ENCODE data around the gene IL7R. TPM values are rescaled to one million over a fixed set of nuclear protein-coding genes. Genes with fewer than 3 reads are reported as not detected.

The IL7R gene
- total RNA-seq, 1 experiment from 2014 or later = not detected

GRCh38 chr5:35861718-35862117, 5.0 kb downstream of the IL7R start:
- H3K4me1 Mint-ChIP-seq = peaks cover 22 to 34% of the 10 kb centered on the region in 2 experiments
- no peak overlapping the region for H3K27ac ChIP-seq (ENCODE audit: insufficient read length, low read depth, low read length)
- no peak for DNase-seq

More at GRCh38 chr5:35861718-35862117, 5.0 kb downstream of the IL7R start:
- no peaks in the 10 kb centered on the region for H3K79me2 ChIP-seq (ENCODE audit: insufficient read depth, low read length)
- no peaks in the 10 kb centered on the region for H3K36me3 Mint-ChIP-seq (ENCODE audit: insufficient read depth in 1 of 3, low read depth in 3 of 3)
- no peak overlapping the region for H3K4me3 Mint-ChIP-seq
- no peak overlapping the region for H3K14ac ChIP-seq (ENCODE audit: insufficient read depth, low read length)
- no peak overlapping the region for H2BK20ac ChIP-seq (ENCODE audit: low read depth, low read length, poor library complexity, severe bottlenecking)
- H2AK5ac ChIP-seq (ENCODE audit: insufficient read length, low read length) = no peak overlapping the region
- H3K23ac ChIP-seq (ENCODE audit: insufficient read length, low read depth, low read length) = no peak overlapping the region
- no peak overlapping the region for H3T11ph ChIP-seq (ENCODE audit: low read length)
- peaks cover 3% of the 10 kb centered on the region for H3K27me3 Mint-ChIP-seq (ENCODE audit: low read depth)
- H3K9me3 ChIP-seq (ENCODE audit: control insufficient read depth, low read depth, low read length) = no peaks in the 10 kb centered on the region
- H2AFZ ChIP-seq (ENCODE audit: low read length) = no peak overlapping the region
- H3K27ac Mint-ChIP-seq = no peak overlapping the region
- no peak overlapping the region for H3K9ac ChIP-seq (ENCODE audit: extremely low read depth, insufficient read length, low read length)
- no peak overlapping the region for H3K56ac ChIP-seq (ENCODE audit: insufficient read length, low read depth, low read length)
- no peak overlapping the region for H2BK5ac ChIP-seq (ENCODE audit: insufficient read length, low read length)
- no peaks in the 10 kb centered on the region for H3K79me1 ChIP-seq (ENCODE audit: insufficient read depth, low read depth, low read length, poor library complexity, severe bottlenecking)
- peaks cover 8% of the 10 kb centered on the region; the same call in 1 of the 2 replicates for H3K4me1 ChIP-seq (ENCODE audit: insufficient read depth, low read length)
- H2BK15ac ChIP-seq (ENCODE audit: low read depth, low read length) = no peak overlapping the region
- H3K4me2 ChIP-seq (ENCODE audit: insufficient read depth, insufficient read length, low read length) = no peak overlapping the region
- H4K91ac ChIP-seq (ENCODE audit: insufficient read length, low read depth, low read length) = no peak overlapping the region
- H2BK12ac ChIP-seq (ENCODE audit: insufficient read length, low read depth, low read length) = no peak overlapping the region
- no peaks in the 10 kb centered on the region for H3K23me2 ChIP-seq (ENCODE audit: insufficient read length, low read depth, low read length, poor library complexity, severe bottlenecking)
- H3K9me3 Mint-ChIP-seq = peaks cover 2 to 3% of the 10 kb centered on the region in 2 experiments; a peak in 3 of 5 replicates
- no peak overlapping the region for H3K18ac ChIP-seq (ENCODE audit: insufficient read length, low read depth, low read length)
- no peak overlapping the region for H4K8ac ChIP-seq (replicated peaks; ENCODE audit: insufficient read length, low read depth, low read length)
- WGBS (ENCODE audit: extremely low coverage, insufficient read length, low lambda C conversion rate) = no CpG with 5 or more reads among the region's 1 CpG
- no peak overlapping the region for H2BK120ac ChIP-seq (ENCODE audit: low read depth, low read length, poor library complexity, severe bottlenecking)
- H3K4ac ChIP-seq (ENCODE audit: low read depth, low read length) = no peak overlapping the region
- no peaks in the 10 kb centered on the region for H3K27me3 ChIP-seq (ENCODE audit: insufficient read depth, low read length)
- TF ChIP-seq CTCF (conservative IDR thresholded peaks at IDR 0.05) = no peak
- H4K20me1 ChIP-seq (ENCODE audit: control insufficient read depth, insufficient read depth, insufficient read length) = no peaks in the 10 kb centered on the region
- no peak overlapping the region for H4K5ac ChIP-seq (ENCODE audit: insufficient read length, low read depth, low read length)
